NCI-H460 (cell line): ENCODE data around the gene IL4R. TPM values are rescaled to one million over a fixed set of nuclear protein-coding genes. Genes with fewer than 3 reads are reported as not detected.

ENCODE experiments used
- DNase-seq: peaks from one replicate; pipeline ENCODE4 v3.0.0-alpha.2; 2016; ENCODE audit warnings: low read depth; ENCODE audit errors: extremely low read depth
- total RNA-seq: library from RNA; depleted of rRNA; stranded (reverse); fragments of >200 nt; shearing (Covaris generic); gene quantifications from 2 replicates; pipeline ENCODE4 v1.2.3, GENCODE V29; 2014

Gene IL4R
- total RNA-seq, 1 experiment from 2014 or later, result 5.1 TPM

- DNase-seq, result no peak
Measured at GRCh38 chr16:27314161-27314723, 468 bp downstream of the IL4R start.

- DNase-seq, result no peak
Measured at GRCh38 chr16:27314986-27315332, 1.2 kb downstream of the IL4R start.

- peak; percentile 33 for DNase-seq
Measured at GRCh38 chr16:27315333-27316037, 1.7 kb downstream of the IL4R start.

GRCh38 chr16:27316038-27316680, 2.4 kb downstream of the IL4R start:
- DNase-seq, result no peak

GRCh38 chr16:27317320-27317719, 3.5 kb downstream of the IL4R start:
- DNase-seq, result no peak

- DNase-seq, result no peak
Measured at GRCh38 chr16:27317738-27318391, 4.1 kb downstream of the IL4R start.

- no peak for DNase-seq
Measured at GRCh38 chr16:27318392-27319256, 4.8 kb downstream of the IL4R start.

- no peak for DNase-seq
Measured at GRCh38 chr16:27319257-27319965, 5.6 kb downstream of the IL4R start.

- no peak for DNase-seq
Measured at GRCh38 chr16:27320261-27321012, 6.7 kb downstream of the IL4R start.

GRCh38 chr16:27321013-27321915, 7.5 kb downstream of the IL4R start:
- DNase-seq, result no peak

GRCh38 chr16:27322858-27323780, 9.3 kb downstream of the IL4R start:
- DNase-seq, result no peak

GRCh38 chr16:27323781-27324561, 10.2 kb downstream of the IL4R start:
- DNase-seq, result no peak

- no peak for DNase-seq
Measured at GRCh38 chr16:27324851-27325301, 11.1 kb downstream of the IL4R start.

GRCh38 chr16:27325736-27326135, 12.0 kb downstream of the IL4R start:
- no peak for DNase-seq

- DNase-seq, result no peak
Measured at GRCh38 chr16:27326251-27326650, 12.5 kb downstream of the IL4R start.
